Upper lobe of left lung (tissue), 6 donors: ENCODE data around the gene HNRNPU. TPM values are rescaled to one million over a fixed set of nuclear protein-coding genes. Genes with fewer than 3 reads are reported as not detected.

Source experiments
- ATAC-seq, 2 donors: fragments of 200-7000 bp; cut with Tn5 transposase; one replicate each; pipeline ENCODE4 v1.9.1; 2022; ENCODE audit warnings: mild to moderate bottlenecking in 2 of 2, moderate library complexity in 2 of 2; ENCODE audit not compliant: low FRiP score in 2 of 2
- DNase-seq, 2 donors: peaks; one replicate each; pipeline ENCODE4 v3.0.0-alpha.2; 2019 to 2020
- H3K27ac ChIP-seq, 4 donors: fragments of 200-600 bp; sonication (generic); one replicate each; pipeline ENCODE4 v1.5.1; 2016 to 2019
- H3K27me3 ChIP-seq, 4 donors: fragments of 200-600 bp; sonication (generic); one replicate each; pipeline ENCODE4 v1.5.1; 2017 to 2019
- H3K36me3 ChIP-seq, 4 donors: fragments of 200-600 bp; sonication (generic); one replicate each; pipeline ENCODE4 v1.5.1; 2016 to 2019
- H3K4me1 ChIP-seq, 4 donors: fragments of 200-600 bp; sonication (generic); one replicate each; pipeline ENCODE4 v1.5.1; 2018 to 2019
- H3K4me3 ChIP-seq, 4 donors: fragments of 200-600 bp; sonication (generic); one replicate each; pipeline ENCODE4 v1.5.1; 2017 to 2019; ENCODE audit warnings: mild to moderate bottlenecking in 2 of 4, moderate library complexity in 1 of 4
- H3K9me3 ChIP-seq, 4 donors: fragments of 200-600 bp; sonication (generic); one replicate each; pipeline ENCODE4 v1.5.1; 2018 to 2019
- CTCF ChIP-seq, 6 experiments: fragments of 450-650 bp in 4 of 6; fragments of 200-600 bp in 2 of 6; sonication (generic) in 2 of 6; IDR thresholded peaks; one replicate each; pipeline ENCODE4 v1.5.1; 2016 to 2019; ENCODE audit warnings: antibody characterized with exemption in 6 of 6
- EP300 ChIP-seq, 4 donors: sonication (generic); formaldehyde crosslinking; IDR thresholded peaks; one replicate each; pipeline ENCODE4 v1.5.1; 2017; ENCODE audit warnings: antibody characterized with exemption in 4 of 4, control low read depth in 2 of 4
- POLR2A ChIP-seq, 4 donors: fragments of 450-650 bp; IDR thresholded peaks; one replicate each; pipeline ENCODE4 v1.5.1; 2016 to 2017; ENCODE audit warnings: antibody characterized with exemption in 4 of 4, mild to moderate bottlenecking in 2 of 4
- POLR2AphosphoS5 ChIP-seq, 2 donors: sonication (generic); formaldehyde crosslinking; IDR thresholded peaks; one replicate each; pipeline ENCODE4 v1.5.1; 2017; ENCODE audit warnings: antibody characterized with exemption in 2 of 2
- WGBS, 2 donors: methylation state at CpG; one replicate each; pipeline ENCODE4 v1.1.5; 2017 to 2018; 5-methylcytosine and 5-hydroxymethylcytosine counted together
- total RNA-seq, 6 donors: library from RNA; depleted of rRNA in 4 of 6; stranded (reverse); fragments of >200 nt in 4 of 6; gene quantifications; one replicate each; pipeline versions ENCODE4 v1.1.0 to v1.2.1, GENCODE V29; 2016 to 2021
- donor health status: DM: no; HTN: no; CAD: no; lungs with moderate emphysema.
- donor health status: DM: no; HTN: yes; CAD: no; lungs with severe emphysema.

The HNRNPU gene
- total RNA-seq: 100 to 1,000 TPM; 213 to 505 (median 304) TPM

DNA sequence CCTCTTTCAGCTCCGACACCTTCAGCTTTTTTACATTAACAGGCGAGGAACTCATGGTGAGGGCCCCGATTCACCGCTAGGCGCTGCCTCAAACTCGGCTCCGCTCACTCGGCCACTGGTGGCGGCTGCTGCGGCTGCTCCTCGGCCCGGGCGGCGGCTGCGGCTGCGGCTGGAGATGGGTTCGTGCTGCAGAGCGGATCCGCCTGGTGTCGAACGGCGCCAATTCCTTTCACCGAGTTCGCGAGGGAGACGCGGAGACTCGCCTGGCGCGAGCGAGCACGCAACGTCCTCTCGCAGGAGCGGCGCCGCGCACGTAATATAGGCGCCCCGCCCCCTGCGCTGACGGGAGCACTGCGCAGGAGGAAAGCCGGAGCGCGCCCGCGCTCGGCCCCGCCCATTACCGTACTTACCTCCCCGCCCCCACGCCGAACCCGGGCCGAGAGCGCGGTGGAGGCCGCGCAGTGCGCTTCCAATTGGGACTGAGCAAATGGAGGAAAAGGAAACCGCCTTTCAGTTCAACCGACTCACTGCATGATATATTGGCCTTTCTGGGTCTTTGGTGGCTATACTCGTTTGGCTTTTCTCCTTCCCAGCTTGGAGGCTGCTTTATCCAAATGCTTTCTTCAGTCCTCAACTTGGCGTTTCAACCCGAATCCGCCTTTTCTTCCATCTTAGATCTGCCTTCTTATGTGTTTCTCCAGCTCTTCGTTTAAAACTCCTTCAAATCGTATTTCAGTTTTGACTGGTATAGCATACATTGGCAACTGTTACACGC, at the start of gene HNRNPU:
HNRNPU (minus strand) TSS at position 291 of the 775 bp plus-strand sequence; CDS start at position 55, 236 bp downstream.
- peak within 1 kb of the TSS; percentile 95 to 100 (median 100) for H3K27ac ChIP-seq
- H3K27me3 ChIP-seq: no peaks in the 10 kb centered on the region
- TF ChIP-seq CTCF (IDR thresholded peaks at IDR 0.05) (peak in 4 of 6 experiments; percentile 56 to 84 (median 78)), POLR2AphosphoS5 (IDR thresholded peaks at IDR 0.05) (peak; percentile 98 to 100), EP300 (IDR thresholded peaks at IDR 0.05) (peak in 1 of 4 donors; percentile 85), POLR2A (IDR thresholded peaks at IDR 0.05) (peak; percentile 68 to 100 (median 98))
- peaks cover 32 to 38% (median 35%) of the 10 kb centered on the region in 4 donors for H3K4me1 ChIP-seq
- ATAC-seq (peak; percentile 94 to 99), DNase-seq (peak; percentile 98 to 99)
- H3K9me3 ChIP-seq: no peaks in the 10 kb centered on the region
- peaks cover 7 to 27% (median 8%) of the 10 kb centered on the region in 4 donors for H3K36me3 ChIP-seq
- 0 to 2% methylated on average over 23 to 41 of the region's 71 CpGs for WGBS, 2 donors
- peak within 1 kb of the TSS; percentile 71 to 97 (median 87) for H3K4me3 ChIP-seq

- Histone ChIP-seq H3K27ac (no peak overlapping the region), H3K4me3 (no peak overlapping the region), H3K36me3 (no peaks in the 10 kb centered on the region), H3K4me1 (peaks cover 0 to 6% (median 1%) of the 10 kb centered on the region in 4 donors), H3K9me3 (no peaks in the 10 kb centered on the region), H3K27me3 (no peaks in the 10 kb centered on the region)
- 90 to 95% methylated on average over 15 of the region's 15 CpGs for WGBS, 2 donors
- TF ChIP-seq POLR2A (IDR thresholded peaks at IDR 0.05): no peak
- DNase-seq: no peak
- ATAC-seq: no peak
Observed at GRCh38 chr1:244913806-244914205, 49.5 kb upstream of the HNRNPU start.

DNA sequence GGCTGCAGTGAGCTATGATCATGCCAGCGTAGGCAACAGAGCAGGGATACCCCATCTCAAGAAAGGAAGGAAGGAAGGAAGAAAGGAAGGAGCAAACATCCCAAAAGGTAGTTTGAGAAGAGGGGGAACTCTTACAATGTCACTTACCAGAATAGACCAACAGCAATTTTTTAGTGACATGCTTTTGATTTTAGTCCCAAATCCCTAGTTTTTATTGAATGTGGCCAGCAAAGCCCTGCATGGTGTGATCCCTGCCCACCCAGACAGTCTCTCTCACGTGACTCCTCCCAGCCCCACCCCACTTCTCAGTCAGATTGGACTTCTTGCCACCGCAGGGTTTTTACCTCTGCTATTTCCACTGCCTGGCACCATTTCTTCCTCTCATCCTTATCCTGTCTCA, 39.8 kb upstream of the HNRNPU start:
- no peaks in the 10 kb centered on the region for H3K27me3 ChIP-seq
- H3K4me3 ChIP-seq: no peak overlapping the region
- H3K9me3 ChIP-seq: no peaks in the 10 kb centered on the region
- DNase-seq: no peak
- no peak overlapping the region for H3K27ac ChIP-seq
- no peak for TF ChIP-seq POLR2A (IDR thresholded peaks at IDR 0.05)
- no peak for TF ChIP-seq CTCF (IDR thresholded peaks at IDR 0.05)
- no peak for TF ChIP-seq EP300 (IDR thresholded peaks at IDR 0.05)
- TF ChIP-seq POLR2AphosphoS5 (IDR thresholded peaks at IDR 0.05): no peak
- H3K4me1 ChIP-seq: no peaks in the 10 kb centered on the region
- no peak for ATAC-seq
- WGBS, 2 donors: 69 to 77% methylated on average over 3 of the region's 3 CpGs
- H3K36me3 ChIP-seq: no peaks in the 10 kb centered on the region

DNA sequence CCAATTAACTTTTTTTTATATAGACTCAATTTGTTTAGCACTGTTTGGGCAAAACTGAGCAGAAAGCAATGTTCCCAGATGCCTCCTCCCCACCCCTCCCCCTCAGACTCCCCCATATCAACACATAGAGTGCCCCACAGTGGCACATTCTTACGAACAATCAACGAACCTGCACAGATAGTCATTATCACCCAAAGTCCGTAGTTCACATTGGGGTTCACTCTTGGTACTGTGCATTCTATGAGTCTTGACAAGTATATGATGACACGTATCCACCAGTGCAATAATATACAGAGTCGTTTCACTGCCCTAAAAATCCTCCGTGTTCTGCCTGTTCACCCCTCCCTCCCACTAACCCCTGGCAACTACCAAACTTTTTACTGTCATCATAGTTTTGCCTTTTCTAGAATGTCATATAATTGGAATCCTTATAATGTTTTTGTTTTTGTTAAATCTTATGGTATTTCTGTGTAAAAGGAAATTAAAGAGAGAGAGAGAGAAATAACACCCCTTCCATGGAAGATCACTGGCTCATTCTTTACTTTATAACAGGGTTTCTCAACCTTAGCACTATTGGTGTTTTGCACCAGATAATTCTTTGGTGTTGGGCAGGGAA, 37.2 kb upstream of the HNRNPU start:
- no peak for TF ChIP-seq CTCF (IDR thresholded peaks at IDR 0.05)
- TF ChIP-seq EP300 (IDR thresholded peaks at IDR 0.05): no peak
- TF ChIP-seq POLR2AphosphoS5 (IDR thresholded peaks at IDR 0.05): no peak
- TF ChIP-seq POLR2A (IDR thresholded peaks at IDR 0.05): no peak
- H3K27me3 ChIP-seq: no peaks in the 10 kb centered on the region
- DNase-seq (no peak), ATAC-seq (no peak)
- no peaks in the 10 kb centered on the region for H3K4me1 ChIP-seq
- H3K27ac ChIP-seq: no peak overlapping the region
- no peak overlapping the region for H3K4me3 ChIP-seq
- H3K9me3 ChIP-seq: no peaks in the 10 kb centered on the region
- WGBS, 2 donors: 77 to 79% methylated on average over 6 of the region's 6 CpGs
- no peaks in the 10 kb centered on the region for H3K36me3 ChIP-seq

DNA sequence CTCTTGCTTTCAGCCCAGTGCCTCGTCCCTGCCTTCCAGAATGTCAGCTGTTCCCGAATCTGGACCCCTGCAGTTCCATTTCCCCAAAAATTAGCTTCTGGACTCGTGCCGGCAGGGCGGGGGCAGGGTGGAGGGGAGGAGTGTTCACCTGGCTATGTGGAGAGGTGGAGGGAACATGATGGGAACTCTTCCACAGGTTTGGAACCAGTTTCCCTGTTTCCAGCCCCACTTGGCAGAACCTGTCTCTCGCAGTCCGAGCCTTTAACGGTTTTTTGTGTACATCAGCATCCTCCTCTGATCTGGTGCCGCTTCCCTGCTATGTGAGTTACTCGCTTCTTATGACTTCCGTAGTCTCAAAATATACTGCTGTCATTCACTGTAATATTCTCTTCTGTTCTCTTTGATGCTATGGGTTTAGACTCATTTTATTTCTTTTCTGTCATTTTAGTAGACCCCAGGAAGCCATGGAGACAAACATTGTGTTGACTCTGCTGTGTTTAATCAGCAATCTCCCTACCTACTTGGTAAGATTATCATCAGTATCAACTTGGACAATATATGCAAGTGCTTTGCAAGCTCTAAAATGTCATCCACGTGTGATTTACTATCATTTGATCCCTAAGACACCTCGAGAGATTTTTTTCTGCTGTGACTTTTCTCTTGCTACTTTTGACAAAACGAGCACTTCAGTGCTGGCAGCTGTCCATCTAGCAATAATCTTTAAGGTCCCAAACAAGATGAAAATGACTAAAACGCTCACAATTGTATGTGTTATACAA, 33.3 kb upstream of the HNRNPU start:
- Histone ChIP-seq H3K27me3 (no peaks in the 10 kb centered on the region), H3K4me1 (no peaks in the 10 kb centered on the region), H3K4me3 (no peak overlapping the region), H3K36me3 (no peaks in the 10 kb centered on the region), H3K27ac (no peak overlapping the region), H3K9me3 (no peaks in the 10 kb centered on the region)
- ATAC-seq (no peak), DNase-seq (no peak)
- no peak for TF ChIP-seq CTCF (IDR thresholded peaks at IDR 0.05)
- TF ChIP-seq POLR2AphosphoS5 (IDR thresholded peaks at IDR 0.05): no peak
- no peak for TF ChIP-seq POLR2A (IDR thresholded peaks at IDR 0.05)
- no peak for TF ChIP-seq EP300 (IDR thresholded peaks at IDR 0.05)
- WGBS, 2 donors: 79 to 81% methylated on average over 15 of the region's 15 CpGs
